ENCODE results near the gene HDAC4. TPM values are rescaled to one million over a fixed set of nuclear protein-coding genes. Genes with fewer than 3 reads are reported as not detected.

HDAC4 gene
- total RNA-seq, 1 experiment from 2014 or later, result 32.0 TPM

DNA sequence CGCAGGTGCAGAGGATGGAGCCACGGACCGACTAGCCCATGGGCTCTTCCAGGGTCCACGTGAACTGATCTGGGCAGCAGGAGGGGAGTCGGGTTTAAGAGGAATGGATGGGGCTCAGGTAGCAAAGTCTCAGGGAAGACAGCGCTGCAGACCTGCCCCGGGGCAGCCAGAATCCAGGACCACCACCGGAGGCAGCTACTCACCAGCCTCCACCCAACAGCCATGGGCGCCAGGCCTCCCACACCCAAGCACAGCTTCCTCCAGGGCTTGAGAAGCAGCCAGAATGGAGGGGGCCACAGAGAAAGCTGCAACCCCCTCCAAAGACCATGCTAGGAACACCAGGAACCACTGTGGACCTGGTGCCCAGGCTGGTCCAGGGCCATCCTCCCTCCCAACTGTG, 388.6 kb downstream of the HDAC4 start:
- H3K9me3 ChIP-seq (ENCODE audit: control insufficient read depth, low read depth, low read length), result no peaks in the 10 kb centered on the region
- no peak overlapping the region for H2AFZ ChIP-seq (ENCODE audit: low read length)
- H3K18ac ChIP-seq (ENCODE audit: insufficient read length, low read depth, low read length), result no peak overlapping the region
- H2AK5ac ChIP-seq (ENCODE audit: insufficient read length, low read length), result no peak overlapping the region
- Mint-ChIP-seq H3K9me3 (no peaks in the 10 kb centered on the region), H3K4me3 (no peak overlapping the region), H3K36me3 (ENCODE audit: insufficient read depth in 1 of 3, low read depth in 3 of 3) (no peaks in the 10 kb centered on the region; a peak in 1 of 7 replicates), H3K27ac (no peak overlapping the region), H3K4me1 (peaks cover 13% of the 10 kb centered on the region in 2 experiments), H3K27me3 (ENCODE audit: low read depth) (peaks cover 25% of the 10 kb centered on the region)
- H3K4ac ChIP-seq (ENCODE audit: low read depth, low read length), result no peak overlapping the region
- no peaks in the 10 kb centered on the region for H4K20me1 ChIP-seq (ENCODE audit: control insufficient read depth, insufficient read depth, insufficient read length)
- WGBS (ENCODE audit: extremely low coverage, insufficient read length, low lambda C conversion rate), result no CpG with 5 or more reads among the region's 9 CpGs
- 0 out of 2 replicates have a peak, but pooled peaks cover 1% of the 10 kb centered on the region for H3K79me2 ChIP-seq (ENCODE audit: insufficient read depth, low read length)
- H3K9ac ChIP-seq (ENCODE audit: extremely low read depth, insufficient read length, low read length), result no peak overlapping the region
- no peak overlapping the region for H4K91ac ChIP-seq (ENCODE audit: insufficient read length, low read depth, low read length)
- no peaks in the 10 kb centered on the region for H3K4me1 ChIP-seq (ENCODE audit: insufficient read depth, low read length)
- no peak overlapping the region for H2BK120ac ChIP-seq (ENCODE audit: low read depth, low read length, poor library complexity, severe bottlenecking)
- H3K56ac ChIP-seq (ENCODE audit: insufficient read length, low read depth, low read length), result no peak overlapping the region
- H3K14ac ChIP-seq (ENCODE audit: insufficient read depth, low read length), result no peak overlapping the region
- H2BK5ac ChIP-seq (ENCODE audit: insufficient read length, low read length), result no peak overlapping the region
- H2BK12ac ChIP-seq (ENCODE audit: insufficient read length, low read depth, low read length), result no peak overlapping the region
- H3K23me2 ChIP-seq (ENCODE audit: insufficient read length, low read depth, low read length, poor library complexity, severe bottlenecking), result no peaks in the 10 kb centered on the region
- no peak overlapping the region for H3K23ac ChIP-seq (ENCODE audit: insufficient read length, low read depth, low read length)
- no peaks in the 10 kb centered on the region for H3K79me1 ChIP-seq (ENCODE audit: insufficient read depth, low read depth, low read length, poor library complexity, severe bottlenecking)
- DNase-seq, result no peak
- no peaks in the 10 kb centered on the region for H3K27me3 ChIP-seq (ENCODE audit: insufficient read depth, low read length)
- TF ChIP-seq, protein P1, sequence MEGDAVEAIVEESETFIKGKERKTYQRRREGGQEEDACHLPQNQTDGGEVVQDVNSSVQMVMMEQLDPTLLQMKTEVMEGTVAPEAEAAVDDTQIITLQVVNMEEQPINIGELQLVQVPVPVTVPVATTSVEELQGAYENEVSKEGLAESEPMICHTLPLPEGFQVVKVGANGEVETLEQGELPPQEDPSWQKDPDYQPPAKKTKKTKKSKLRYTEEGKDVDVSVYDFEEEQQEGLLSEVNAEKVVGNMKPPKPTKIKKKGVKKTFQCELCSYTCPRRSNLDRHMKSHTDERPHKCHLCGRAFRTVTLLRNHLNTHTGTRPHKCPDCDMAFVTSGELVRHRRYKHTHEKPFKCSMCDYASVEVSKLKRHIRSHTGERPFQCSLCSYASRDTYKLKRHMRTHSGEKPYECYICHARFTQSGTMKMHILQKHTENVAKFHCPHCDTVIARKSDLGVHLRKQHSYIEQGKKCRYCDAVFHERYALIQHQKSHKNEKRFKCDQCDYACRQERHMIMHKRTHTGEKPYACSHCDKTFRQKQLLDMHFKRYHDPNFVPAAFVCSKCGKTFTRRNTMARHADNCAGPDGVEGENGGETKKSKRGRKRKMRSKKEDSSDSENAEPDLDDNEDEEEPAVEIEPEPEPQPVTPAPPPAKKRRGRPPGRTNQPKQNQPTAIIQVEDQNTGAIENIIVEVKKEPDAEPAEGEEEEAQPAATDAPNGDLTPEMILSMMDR (conservative IDR thresholded peaks at IDR 0.05), result no peak
- no peak overlapping the region for H2BK20ac ChIP-seq (ENCODE audit: low read depth, low read length, poor library complexity, severe bottlenecking)
- H2BK15ac ChIP-seq (ENCODE audit: low read depth, low read length), result no peak overlapping the region
- no peak overlapping the region for H3K27ac ChIP-seq (ENCODE audit: insufficient read length, low read depth, low read length)
- H4K8ac ChIP-seq (replicated peaks; ENCODE audit: insufficient read length, low read depth, low read length), result no peak overlapping the region
- no peak overlapping the region for H4K5ac ChIP-seq (ENCODE audit: insufficient read length, low read depth, low read length)
- H3T11ph ChIP-seq (ENCODE audit: low read length), result no peak overlapping the region
- no peak overlapping the region for H3K4me2 ChIP-seq (ENCODE audit: insufficient read depth, insufficient read length, low read length)
